WTC11 (cell line): Measurements from ENCODE around the gene CRACDL. TPM values are rescaled to one million over a fixed set of nuclear protein-coding genes. Genes with fewer than 3 reads are reported as not detected.

ENCODE experiments used
- ATAC-seq: fragments of 200-7000 bp; cut with Tn5 transposase; 2 replicates; pipeline ENCODE4 v1.10.0; 2021; ENCODE audit warnings: mild to moderate bottlenecking, moderate library complexity
- CTCF ChIA-PET: fragments of 300-600 bp; sonication (Branson Sonifier 250); formaldehyde crosslinking; loops from one replicate; lab custom pipeline; 2021; ENCODE audit warnings: antibody characterized with exemption; lab: Charles Lee
- POLR2A ChIA-PET: fragments of 350-600 bp; sonication (Branson Sonifier 250); formaldehyde crosslinking; loops from one replicate; lab custom pipeline; 2021; ENCODE audit warnings: antibody characterized with exemption; lab: Charles Lee
- DNase-seq: peaks from one replicate; pipeline ENCODE4 v3.0.0; 2021; ENCODE audit warnings: low spot score
- H3K27ac Mint-ChIP-seq: 2 replicates; pipeline ENCODE4 v1.8.0; 2021; ENCODE audit warnings: mixed read lengths
- H3K27me3 Mint-ChIP-seq: 2 replicates; pipeline ENCODE4 v1.8.0; 2021; ENCODE audit warnings: low read depth, mild to moderate bottlenecking, moderate library complexity, mixed read lengths
- H3K36me3 Mint-ChIP-seq: 2 replicates; pipeline ENCODE4 v1.8.0; 2021; ENCODE audit warnings: mixed read lengths
- H3K4me1 Mint-ChIP-seq: 2 replicates; pipeline ENCODE4 v1.8.0; 2022; ENCODE audit warnings: mixed read lengths
- H3K4me3 Mint-ChIP-seq: 2 replicates; pipeline ENCODE4 v1.8.0; 2021; ENCODE audit warnings: mild to moderate bottlenecking, moderate library complexity, mixed read lengths
- H3K9me3 Mint-ChIP-seq: 2 replicates; pipeline ENCODE4 v1.8.0; 2021; ENCODE audit warnings: mixed read lengths
- CBFB ChIP-seq: sonication (generic); formaldehyde crosslinking; IDR thresholded peaks from 2 replicates; pipeline ENCODE4 v1.8.1; 2022; ENCODE audit warnings: mild to moderate bottlenecking, low read depth, missing genetic modification reagents
- E2F5 ChIP-seq: sonication (generic); formaldehyde crosslinking; IDR thresholded peaks from 2 replicates; pipeline ENCODE4 v1.8.1; 2022; ENCODE audit warnings: mild to moderate bottlenecking, moderate library complexity, missing genetic modification reagents
- ERG ChIP-seq: fragments of 250-450 bp; sonication (Bioruptor Pico); IDR thresholded peaks from 2 replicates; pipeline ENCODE4 v1.8.0; 2021; ENCODE audit warnings: mild to moderate bottlenecking
- HMGXB4 ChIP-seq: sonication (generic); formaldehyde crosslinking; IDR thresholded peaks from 2 replicates; pipeline ENCODE4 v1.8.1; 2023; ENCODE audit warnings: mild to moderate bottlenecking, moderate library complexity, missing genetic modification reagents
- IRF2 ChIP-seq: sonication (generic); formaldehyde crosslinking; IDR thresholded peaks from 2 replicates; pipeline ENCODE4 v1.8.0; 2022; ENCODE audit warnings: low read depth, missing genetic modification reagents, borderline replicate concordance
- SMAD3 ChIP-seq: sonication (generic); formaldehyde crosslinking; IDR thresholded peaks from 2 replicates; pipeline ENCODE4 v1.8.0; 2022; ENCODE audit warnings: missing genetic modification reagents, mild to moderate bottlenecking, borderline replicate concordance
- SMAD4 ChIP-seq: sonication (generic); formaldehyde crosslinking; IDR thresholded peaks from 2 replicates; pipeline ENCODE4 v1.8.0; 2022; ENCODE audit warnings: mild to moderate bottlenecking, missing genetic modification reagents
- TEAD1 ChIP-seq: sonication (generic); formaldehyde crosslinking; IDR thresholded peaks from 2 replicates; pipeline ENCODE4 v1.8.0; 2022; ENCODE audit warnings: mild to moderate bottlenecking, missing genetic modification reagents
- USF2 ChIP-seq: sonication (generic); formaldehyde crosslinking; IDR thresholded peaks from 2 replicates; pipeline ENCODE4 v1.8.1; 2023; ENCODE audit warnings: mild to moderate bottlenecking, missing genetic modification reagents, moderate library complexity
- ZNF512 ChIP-seq: sonication (generic); formaldehyde crosslinking; IDR thresholded peaks from 2 replicates; pipeline ENCODE4 v1.8.1; 2022; ENCODE audit warnings: missing genetic modification reagents, borderline replicate concordance
- ZNF532 ChIP-seq: fragments of 250-450 bp; sonication (Bioruptor Pico); IDR thresholded peaks from 2 replicates; pipeline ENCODE4 v1.9.0; 2021; ENCODE audit warnings: mild to moderate bottlenecking, borderline replicate concordance
- total RNA-seq: library from RNA; stranded (reverse); gene quantifications from 3 replicates; pipeline ENCODE4 v1.2.3, GENCODE V29; 2021

Gene CRACDL
- total RNA-seq, 1 experiment from 2014 or later = 0.72 TPM

GRCh38 chr2:98830571-98831145 lies 105.4 kb downstream of the CRACDL start (continued):
- TF ChIP-seq TEAD1 (CRISPR knock-in tag) = no peak
- no peak for TF ChIP-seq ZNF512 (CRISPR knock-in tag)
- TF ChIP-seq ERG (CRISPR knock-in tag) = no peak

- no peaks in the 10 kb centered on the region for H3K4me1 Mint-ChIP-seq
- ATAC-seq = no peak
- ChIA-PET POLR2A (no interaction called here), CTCF (interaction anchor here (1.2 to 2.2 kb wide), 3 partner anchors 9 to 195 kb away, joined by 3 to 8 read pairs (median 4); no protein-coding TSS in a partner anchor)
- DNase-seq = no peak
- no peaks in the 10 kb centered on the region for H3K36me3 Mint-ChIP-seq
- peaks cover 7% of the 10 kb centered on the region for H3K27me3 Mint-ChIP-seq
- no peaks in the 10 kb centered on the region for H3K9me3 Mint-ChIP-seq
- H3K27ac Mint-ChIP-seq = no peak overlapping the region
- TF ChIP-seq IRF2 (CRISPR knock-in tag) (no peak), ZNF532 (CRISPR knock-in tag) (no peak), SMAD4 (CRISPR knock-in tag) (no peak), SMAD3 (CRISPR knock-in tag) (no peak), E2F5 (CRISPR knock-in tag) (no peak), USF2 (no peak), CBFB (no peak), HMGXB4 (no peak)
- H3K4me3 Mint-ChIP-seq = no peak overlapping the region
Measured at GRCh38 chr2:98829581-98830270, 106.3 kb downstream of the CRACDL start.
